HCT116 (cell line): Measurements from ENCODE around the gene PLA2G4B. TPM values are rescaled to one million over a fixed set of nuclear protein-coding genes. Genes with fewer than 3 reads are reported as not detected.

Experiments
- ATAC-seq: fragments of 200-7000 bp; cut with Tn5 transposase; 2 replicates; pipeline ENCODE4 v1.9.1; 2020; ENCODE audit warnings: mild to moderate bottlenecking, moderate library complexity
- BruUV-seq: library from RNA; stranded (reverse); fragments of 400-500 nt; replicated peaks from 2 replicates; lab custom pipeline; 2021; lab: Mats Ljungman, UMichigan
- CTCF ChIA-PET: fragments of 300-600 bp; sonication (Branson Sonifier 250); formaldehyde crosslinking; loops from one replicate; lab custom pipeline; 2021; ENCODE audit warnings: antibody characterized with exemption; lab: Charles Lee
- POLR2A ChIA-PET: fragments of 300-600, 350-600 bp; sonication (Branson Sonifier 250); formaldehyde crosslinking; loops from one replicate; lab custom pipeline; 2021; ENCODE audit warnings: antibody characterized with exemption; lab: Charles Lee
- RAD21 ChIA-PET, 2 experiments: fragments of 300-600 bp; sonication (Branson Sonifier 250); formaldehyde crosslinking; loops; one replicate each; lab custom pipeline; 2023; ENCODE audit warnings: low total read pairs in 2 of 2; ENCODE audit not compliant: uncharacterized antibody in 2 of 2, unreplicated experiment in 2 of 2, low non-redundant PET in 1 of 2; lab: Charles Lee
- DNase-seq: peaks from one replicate; pipeline ENCODE4 v3.0.0-alpha.2; 2010; ENCODE audit warnings: low read depth, low spot score
- H2AFZ ChIP-seq: fragments of 200-600 bp; shearing (Covaris generic), sonication (generic); 2 replicates; pipeline ENCODE4 v1.6.1; 2017; ENCODE audit warnings: low read depth, mixed run types, mixed read lengths, antibody characterized with exemption, low read length; ENCODE audit not compliant: poor library complexity, severe bottlenecking
- H3K27ac ChIP-seq: 2 replicates; pipeline ENCODE4 v1.5.1; 2012; ENCODE audit warnings: low read depth, low read length
- H3K27me3 ChIP-seq: fragments of 200-600 bp; sonication (generic); 2 replicates; pipeline ENCODE4 v1.6.1; 2016; ENCODE audit warnings: mixed run types, low read length, mixed read lengths; ENCODE audit not compliant: insufficient read depth
- H3K36me3 ChIP-seq, 2 experiments: fragments of 200-500 bp in 1 of 2; fragments of 200-600 bp in 1 of 2; sonication (Bioruptor generic) in 1 of 2; sonication (generic) in 1 of 2; 2 replicates each; pipeline versions ENCODE4 v1.5.1 to v1.6.1; 2014 to 2016; ENCODE audit warnings: low read length in 2 of 2, inconsistent platforms in 1 of 2, mixed read lengths in 1 of 2, mixed run types in 1 of 2; ENCODE audit not compliant: insufficient read depth in 2 of 2, control insufficient read depth in 1 of 2
- H3K4me1 ChIP-seq, 2 experiments: fragments of 200-600 bp in 1 of 2; sonication (generic) in 1 of 2; 2 replicates each; pipeline versions ENCODE4 v1.5.1 to v1.6.1; 2012 to 2017; ENCODE audit warnings: low read length in 2 of 2, inconsistent platforms in 1 of 2, mild to moderate bottlenecking in 1 of 2, mixed read lengths in 1 of 2, mixed run types in 1 of 2, moderate library complexity in 1 of 2; ENCODE audit not compliant: insufficient read depth in 2 of 2, control insufficient read depth in 1 of 2
- H3K4me2 ChIP-seq: fragments of 200-600 bp; sonication (generic); 2 replicates; pipeline ENCODE4 v1.6.1; 2017; ENCODE audit warnings: mixed run types, low read length, mixed read lengths
- H3K4me3 ChIP-seq, 2 experiments: fragments of 200-600 bp in 1 of 2; sonication (generic) in 1 of 2; replicated peaks in 1 of 2; 2 replicates each; pipeline ENCODE4 v1.5.1; 2011 to 2016; ENCODE audit warnings: low read length in 2 of 2, control low read depth in 1 of 2, low read depth in 1 of 2, mild to moderate bottlenecking in 1 of 2, mixed read lengths in 1 of 2, mixed run types in 1 of 2
- H3K79me2 ChIP-seq: fragments of 200-600 bp; sonication (generic); 2 replicates; pipeline ENCODE4 v1.6.1; 2017; ENCODE audit warnings: mild to moderate bottlenecking, mixed run types, low read length, moderate library complexity, mixed read lengths; ENCODE audit not compliant: insufficient read depth
- H3K9ac ChIP-seq: fragments of 200-600 bp; sonication (generic); 2 replicates; pipeline ENCODE4 v1.6.1; 2016; ENCODE audit warnings: low read length, mixed read lengths
- H3K9me2 ChIP-seq: fragments of 200-600 bp; sonication (generic), shearing (Covaris generic); 2 replicates; pipeline ENCODE4 v1.6.1; 2017; ENCODE audit warnings: mixed run types, mild to moderate bottlenecking, moderate library complexity; ENCODE audit not compliant: insufficient read depth
- H3K9me3 ChIP-seq, 2 experiments: fragments of 200-500 bp in 1 of 2; fragments of 200-600 bp in 1 of 2; sonication (Bioruptor generic) in 1 of 2; sonication (generic) in 1 of 2; 2 replicates each; pipeline ENCODE4 v1.6.1; 2014 to 2017; ENCODE audit warnings: low read length in 2 of 2, mixed read lengths in 2 of 2, inconsistent platforms in 1 of 2, low read depth in 1 of 2, mild to moderate bottlenecking in 1 of 2, mixed run types in 1 of 2, moderate library complexity in 1 of 2; ENCODE audit not compliant: control insufficient read depth in 1 of 2, insufficient read depth in 1 of 2
- H4K20me1 ChIP-seq: fragments of 200-600 bp; sonication (generic), shearing (Covaris generic); 2 replicates; pipeline ENCODE4 v1.6.1; 2017; ENCODE audit warnings: mixed run types, mild to moderate bottlenecking, moderate library complexity; ENCODE audit not compliant: insufficient read depth
- CBX3 ChIP-seq: IDR thresholded peaks from 2 replicates; pipeline ENCODE4 v1.6.1; 2012; ENCODE audit warnings: low read depth
- CEBPB ChIP-seq: IDR thresholded peaks from 2 replicates; pipeline ENCODE4 v1.6.1; 2012; ENCODE audit warnings: low read depth
- ELF1 ChIP-seq: IDR thresholded peaks from 2 replicates; pipeline ENCODE4 v1.6.1; 2012; ENCODE audit warnings: low read depth, borderline replicate concordance
- EZH2 ChIP-seq: fragments of 200-600 bp; sonication (generic); IDR thresholded peaks from 2 replicates; pipeline ENCODE4 v1.6.1; 2017; ENCODE audit warnings: antibody characterized with exemption, mixed run types
- JUND ChIP-seq: IDR thresholded peaks from 2 replicates; pipeline ENCODE4 v1.6.1; 2012
- POLR2A ChIP-seq: IDR thresholded peaks from 2 replicates; pipeline ENCODE4 v1.7.0; 2011; ENCODE audit warnings: borderline replicate concordance; ENCODE audit not compliant: insufficient read depth, insufficient read length; ENCODE audit errors: extremely low read depth
- POLR2AphosphoS5 ChIP-seq: IDR thresholded peaks from 2 replicates; pipeline ENCODE4 v1.6.1; 2011; ENCODE audit warnings: mild to moderate bottlenecking, low read depth, low read length, moderate library complexity
- SRF ChIP-seq: IDR thresholded peaks from 2 replicates; pipeline ENCODE4 v1.6.1; 2012; ENCODE audit warnings: low read depth
- TCF7L2 ChIP-seq: IDR thresholded peaks from 2 replicates; pipeline ENCODE4 v1.7.0; 2011; ENCODE audit warnings: borderline replicate concordance, inconsistent platforms; ENCODE audit not compliant: insufficient read depth, insufficient read length; ENCODE audit errors: extremely low read depth
- intact Hi-C: fragments of 100-400 bp; cut with micrococcal nuclease; formaldehyde crosslinking; loops from 2 replicates; pipeline ENCODE4 v1.10.0; 2022
- microRNA-seq: library from miRNA; unstranded; fragments of <30 nt; microRNA quantifications from one replicate; pipeline ENCODE4, GENCODE V29; 2016; ENCODE audit warnings: borderline number of aligned reads
- total RNA-seq: library from RNA; stranded (reverse); gene quantifications from one replicate; pipeline ENCODE4 v1.2.1, GENCODE V29; 2021; ENCODE audit not compliant: unreplicated experiment
- TF ChIP-seq, protein P1 (sequence below): IDR thresholded peaks from 2 replicates; pipeline ENCODE4 v1.6.1; 2011; ENCODE audit warnings: mild to moderate bottlenecking, low read length, moderate library complexity; ENCODE audit not compliant: insufficient replicate concordance; ENCODE audit errors: extremely low read depth

The PLA2G4B gene
- total RNA-seq, 1 experiment from 2014 or later, result 4.7 TPM

DNA sequence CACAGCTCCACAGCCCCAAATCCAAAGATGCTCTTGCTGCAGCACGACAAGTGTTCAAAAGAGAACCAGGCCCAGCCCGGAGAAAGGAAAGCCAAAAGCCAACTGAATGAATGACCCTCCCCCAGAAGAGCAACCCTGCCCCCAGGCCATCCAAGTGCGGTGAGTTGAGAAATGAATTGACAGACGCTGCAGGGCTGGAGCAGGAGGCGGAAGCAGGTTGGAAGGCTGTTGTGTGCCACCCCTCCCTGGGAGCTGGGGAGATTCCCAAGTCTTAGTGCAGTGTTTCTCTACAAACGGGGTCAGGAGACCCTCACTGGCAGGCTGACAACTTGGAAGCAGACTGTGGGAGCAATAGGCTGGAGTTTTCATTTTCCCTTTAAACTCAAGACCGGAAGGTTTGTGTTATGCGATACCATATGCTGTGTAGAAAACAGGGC, 58.7 kb downstream of the PLA2G4B start:
- Histone ChIP-seq H3K27me3 (no peaks in the 10 kb centered on the region), H3K9me3 (no peaks in the 10 kb centered on the region), H3K4me1 (peaks cover 27 to 30% of the 10 kb centered on the region in 2 experiments), H3K9ac (no peak overlapping the region), H4K20me1 (no peaks in the 10 kb centered on the region), H3K4me3 (no peak overlapping the region), H3K27ac (no peak overlapping the region), H3K4me2 (no peak overlapping the region), H2AFZ (no peak overlapping the region), H3K79me2 (no peaks in the 10 kb centered on the region), H3K36me3 (peaks cover 3 to 6% of the 10 kb centered on the region in 2 experiments; a peak in 1 of 4 replicates), H3K9me2 (no peaks in the 10 kb centered on the region)
- POLR2A ChIA-PET, result no interaction called here
- no peak for ATAC-seq
- RAD21 ChIA-PET, result no interaction called here
- intact Hi-C loops, result no loop called here
- BruUV-seq, result no TSS peak
- DNase-seq, result no peak
- TF ChIP-seq, protein P1, sequence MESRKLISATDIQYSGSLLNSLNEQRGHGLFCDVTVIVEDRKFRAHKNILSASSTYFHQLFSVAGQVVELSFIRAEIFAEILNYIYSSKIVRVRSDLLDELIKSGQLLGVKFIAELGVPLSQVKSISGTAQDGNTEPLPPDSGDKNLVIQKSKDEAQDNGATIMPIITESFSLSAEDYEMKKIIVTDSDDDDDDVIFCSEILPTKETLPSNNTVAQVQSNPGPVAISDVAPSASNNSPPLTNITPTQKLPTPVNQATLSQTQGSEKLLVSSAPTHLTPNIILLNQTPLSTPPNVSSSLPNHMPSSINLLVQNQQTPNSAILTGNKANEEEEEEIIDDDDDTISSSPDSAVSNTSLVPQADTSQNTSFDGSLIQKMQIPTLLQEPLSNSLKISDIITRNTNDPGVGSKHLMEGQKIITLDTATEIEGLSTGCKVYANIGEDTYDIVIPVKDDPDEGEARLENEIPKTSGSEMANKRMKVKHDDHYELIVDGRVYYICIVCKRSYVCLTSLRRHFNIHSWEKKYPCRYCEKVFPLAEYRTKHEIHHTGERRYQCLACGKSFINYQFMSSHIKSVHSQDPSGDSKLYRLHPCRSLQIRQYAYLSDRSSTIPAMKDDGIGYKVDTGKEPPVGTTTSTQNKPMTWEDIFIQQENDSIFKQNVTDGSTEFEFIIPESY, result no peak
- no peak for TF ChIP-seq POLR2A
- TF ChIP-seq SRF, result no peak
- TF ChIP-seq JUND, result no peak
- no peak for TF ChIP-seq EZH2
- TF ChIP-seq TCF7L2, result no peak
- no peak for TF ChIP-seq CBX3
- TF ChIP-seq ELF1, result no peak
- TF ChIP-seq CEBPB, result no peak
- no peak for TF ChIP-seq POLR2AphosphoS5
- CTCF ChIA-PET, result no interaction called here

Small RNA genes lying within 50 kb of the gene (microRNA-seq; reads per million reads assigned to microRNA genes)
- not detected for gene MIR4310

Other genes with a start within 250 kb of the PLA2G4B start
- gene MGA, start 178.4 kb upstream of the PLA2G4B start, total RNA-seq, result 28.9 TPM
- 21.3 TPM for gene MAPKBP1, start 64.4 kb upstream of the PLA2G4B start, total RNA-seq
- gene JMJD7, start 10.8 kb upstream of the PLA2G4B start, total RNA-seq, result 13.5 TPM
- 0.96 TPM for gene SPTBN5, start 55.2 kb downstream of the PLA2G4B start, total RNA-seq
- 28.0 TPM for gene EHD4, start 133.7 kb downstream of the PLA2G4B start, total RNA-seq
- not detected for gene PLA2G4E, start 182.2 kb downstream of the PLA2G4B start, total RNA-seq